Measurements from ENCODE around the gene BAIAP2L2.
"Not testable (repeated sequence)": the region's sequence is repeated elsewhere in the genome, so short reads cannot be mapped to it uniquely, and the experiment has no call there.

BAIAP2L2 gene

DNA sequence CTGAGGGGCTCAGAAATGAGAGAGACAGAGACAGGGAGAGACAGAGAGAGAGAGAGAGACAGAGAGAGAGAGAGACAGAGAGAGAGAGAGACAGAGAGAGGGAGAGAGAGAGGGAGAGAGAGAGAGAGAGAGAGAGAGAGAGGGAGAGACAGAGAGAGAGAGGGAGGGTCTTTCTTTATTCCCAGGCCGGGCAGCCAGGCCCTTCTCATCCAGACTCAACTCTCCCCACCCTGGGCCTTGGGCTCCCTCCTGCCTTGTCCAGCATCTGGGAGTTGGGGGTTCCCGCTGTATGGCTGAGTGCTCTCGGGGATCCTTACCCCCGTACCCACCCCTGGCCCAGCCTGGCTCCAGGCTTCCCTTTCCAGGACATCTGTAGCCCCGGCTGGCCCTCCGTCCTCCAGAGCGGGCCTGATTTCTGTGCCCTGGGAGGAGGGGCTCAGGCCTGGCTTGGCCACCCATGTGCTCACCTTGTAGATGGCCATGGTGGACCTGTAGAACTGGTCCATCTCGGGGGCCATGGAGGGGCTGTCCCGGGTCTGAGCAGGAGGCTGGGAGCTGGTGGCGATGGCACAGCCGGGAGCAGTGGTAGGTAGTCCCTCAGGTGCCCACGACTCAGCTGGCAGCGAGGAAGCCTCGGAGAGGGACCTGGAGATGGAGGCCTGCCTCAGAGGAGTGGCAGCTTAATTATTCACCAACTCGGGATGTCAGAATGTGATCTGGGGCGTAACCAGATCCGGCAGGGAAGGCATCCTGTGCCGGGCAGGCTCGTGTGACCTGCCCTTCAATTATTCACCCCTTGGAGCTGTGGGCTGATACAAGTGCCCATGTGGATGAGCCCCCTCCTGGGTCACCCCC, at the start of gene BAIAP2L2:
Gene BAIAP2L2, minus strand, starts transcription at position 677 of the 855 bp plus-strand sequence. Its CDS starts 159 bp downstream, at position 518.
- peaks cover 3% of the 10 kb centered on the region for H3K4me1 Mint-ChIP-seq (ENCODE audit: low read depth)
- H3K27me3 Mint-ChIP-seq (ENCODE audit: low read depth): no peaks in the 10 kb centered on the region
- peaks cover 4% of the 10 kb centered on the region for H3K36me3 Mint-ChIP-seq (ENCODE audit: low read depth)
- no peak within 1 kb of the TSS for H3K4me3 Mint-ChIP-seq
- DNase-seq (ENCODE audit: low spot score): no peak
- peaks cover 3% of the 10 kb centered on the region for H3K9me3 Mint-ChIP-seq
- H3K27ac Mint-ChIP-seq: peak within 1 kb of the TSS; percentile 84

DNA sequence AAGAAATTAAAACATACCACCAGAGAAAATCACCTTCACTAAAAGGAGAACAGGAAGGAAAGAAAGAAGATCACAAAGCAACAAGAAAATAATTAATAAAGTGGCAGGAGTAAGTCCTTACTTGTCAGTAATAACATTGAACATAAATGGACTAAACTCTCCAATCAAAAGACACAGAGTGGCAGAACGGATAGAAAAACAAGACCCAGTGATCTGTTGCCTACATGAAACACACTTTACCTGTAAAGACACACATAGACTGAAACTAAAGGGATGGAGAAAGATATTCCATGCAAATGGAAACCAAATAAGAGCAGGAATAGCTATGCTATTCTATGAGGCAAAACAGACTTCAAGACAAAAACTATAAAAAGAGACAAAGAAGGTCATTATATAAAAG, 45.2 kb upstream of the BAIAP2L2 start:
- H3K27me3 Mint-ChIP-seq (ENCODE audit: low read depth): no peaks in the 10 kb centered on the region
- no peak for DNase-seq (ENCODE audit: low spot score)
- H3K36me3 Mint-ChIP-seq (ENCODE audit: low read depth): peaks cover 2% of the 10 kb centered on the region
- H3K9me3 Mint-ChIP-seq: no peaks in the 10 kb centered on the region
- H3K4me1 Mint-ChIP-seq (ENCODE audit: low read depth): peaks cover 3% of the 10 kb centered on the region
- H3K4me3 Mint-ChIP-seq: no peak overlapping the region
- no peak overlapping the region for H3K27ac Mint-ChIP-seq

DNA sequence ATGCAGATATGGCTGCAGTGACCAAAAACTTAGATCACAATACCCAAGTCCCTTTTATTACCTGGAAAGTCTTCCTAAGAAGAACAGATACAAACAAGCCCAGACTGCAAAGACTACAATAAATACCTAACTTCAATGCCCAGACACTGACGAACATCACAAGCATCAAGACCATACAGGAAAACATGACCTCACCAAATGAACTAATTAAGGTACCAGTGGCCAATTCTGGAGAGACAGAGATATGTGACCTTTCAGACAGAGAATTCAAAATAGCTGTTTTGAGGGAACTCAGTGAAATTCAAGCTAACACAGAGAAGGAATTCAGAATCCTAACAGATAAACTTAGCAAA, 44.1 kb upstream of the BAIAP2L2 start:
- not testable (repeated sequence) for H3K36me3 Mint-ChIP-seq (ENCODE audit: low read depth); H3K4me3 Mint-ChIP-seq; DNase-seq (ENCODE audit: low spot score); H3K4me1 Mint-ChIP-seq (ENCODE audit: low read depth); H3K27me3 Mint-ChIP-seq (ENCODE audit: low read depth); H3K9me3 Mint-ChIP-seq; H3K27ac Mint-ChIP-seq

GRCh38 chr22:38153821-38154562, 43.5 kb upstream of the BAIAP2L2 start:
- H3K4me3 Mint-ChIP-seq: no peak overlapping the region
- no peaks in the 10 kb centered on the region for H3K27me3 Mint-ChIP-seq (ENCODE audit: low read depth)
- peaks cover 1% of the 10 kb centered on the region for H3K4me1 Mint-ChIP-seq (ENCODE audit: low read depth)
- H3K9me3 Mint-ChIP-seq: no peaks in the 10 kb centered on the region
- no peaks in the 10 kb centered on the region for H3K36me3 Mint-ChIP-seq (ENCODE audit: low read depth)
- no peak overlapping the region for H3K27ac Mint-ChIP-seq
- DNase-seq (ENCODE audit: low spot score): no peak

GRCh38 chr22:38151126-38151500, 40.6 kb upstream of the BAIAP2L2 start:
- no peak overlapping the region for H3K4me3 Mint-ChIP-seq
- H3K36me3 Mint-ChIP-seq (ENCODE audit: low read depth): no peaks in the 10 kb centered on the region
- H3K9me3 Mint-ChIP-seq: no peaks in the 10 kb centered on the region
- H3K27me3 Mint-ChIP-seq (ENCODE audit: low read depth): no peaks in the 10 kb centered on the region
- no peak overlapping the region for H3K27ac Mint-ChIP-seq
- DNase-seq (ENCODE audit: low spot score): no peak
- peaks cover 8% of the 10 kb centered on the region for H3K4me1 Mint-ChIP-seq (ENCODE audit: low read depth)

GRCh38 chr22:38148245-38148644, 37.8 kb upstream of the BAIAP2L2 start:
- Mint-ChIP-seq H3K27ac (no peak overlapping the region), H3K9me3 (no peaks in the 10 kb centered on the region), H3K4me1 (ENCODE audit: low read depth) (peaks cover 12% of the 10 kb centered on the region), H3K27me3 (ENCODE audit: low read depth) (no peaks in the 10 kb centered on the region), H3K36me3 (ENCODE audit: low read depth) (peaks cover 7% of the 10 kb centered on the region), H3K4me3 (no peak overlapping the region)
- no peak for DNase-seq (ENCODE audit: low spot score)

GRCh38 chr22:38146166-38146565, 35.7 kb upstream of the BAIAP2L2 start:
- not testable (repeated sequence) for H3K27me3 Mint-ChIP-seq (ENCODE audit: low read depth); DNase-seq (ENCODE audit: low spot score); H3K4me3 Mint-ChIP-seq; H3K27ac Mint-ChIP-seq; H3K9me3 Mint-ChIP-seq
- H3K36me3 Mint-ChIP-seq (ENCODE audit: low read depth): peaks cover 12% of the 10 kb centered on the region
- peaks cover 13% of the 10 kb centered on the region for H3K4me1 Mint-ChIP-seq (ENCODE audit: low read depth)

GRCh38 chr22:38144025-38144405, 33.5 kb upstream of the BAIAP2L2 start:
- Mint-ChIP-seq H3K4me3 (no peak overlapping the region), H3K36me3 (ENCODE audit: low read depth) (peaks cover 13% of the 10 kb centered on the region), H3K9me3 (no peaks in the 10 kb centered on the region), H3K4me1 (ENCODE audit: low read depth) (peaks cover 13% of the 10 kb centered on the region), H3K27ac (peak overlapping the region; percentile 15), H3K27me3 (ENCODE audit: low read depth) (no peaks in the 10 kb centered on the region)
- no peak for DNase-seq (ENCODE audit: low spot score)

DNA sequence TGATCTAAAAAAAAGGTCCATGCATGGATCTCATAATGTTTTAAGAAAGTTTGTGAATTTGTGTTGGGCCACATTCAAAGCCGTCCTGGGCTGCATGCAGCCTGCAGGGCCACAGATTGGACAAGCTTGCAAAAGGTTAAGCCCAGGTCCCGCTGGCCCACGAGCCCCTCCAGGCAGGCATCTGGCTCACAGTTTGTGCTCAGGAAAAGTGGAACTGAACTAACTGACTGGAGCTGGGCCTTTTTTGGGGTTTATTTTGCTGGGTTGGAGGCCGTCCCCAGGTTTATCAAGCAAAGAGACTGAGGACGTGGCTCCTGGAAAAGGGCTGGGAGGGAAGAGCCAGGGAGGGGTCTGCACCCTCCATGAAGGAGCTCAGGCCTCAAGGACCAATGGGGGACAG, 32.1 kb upstream of the BAIAP2L2 start:
- Mint-ChIP-seq H3K9me3 (no peaks in the 10 kb centered on the region), H3K4me1 (ENCODE audit: low read depth) (peaks cover 6% of the 10 kb centered on the region)

DNA sequence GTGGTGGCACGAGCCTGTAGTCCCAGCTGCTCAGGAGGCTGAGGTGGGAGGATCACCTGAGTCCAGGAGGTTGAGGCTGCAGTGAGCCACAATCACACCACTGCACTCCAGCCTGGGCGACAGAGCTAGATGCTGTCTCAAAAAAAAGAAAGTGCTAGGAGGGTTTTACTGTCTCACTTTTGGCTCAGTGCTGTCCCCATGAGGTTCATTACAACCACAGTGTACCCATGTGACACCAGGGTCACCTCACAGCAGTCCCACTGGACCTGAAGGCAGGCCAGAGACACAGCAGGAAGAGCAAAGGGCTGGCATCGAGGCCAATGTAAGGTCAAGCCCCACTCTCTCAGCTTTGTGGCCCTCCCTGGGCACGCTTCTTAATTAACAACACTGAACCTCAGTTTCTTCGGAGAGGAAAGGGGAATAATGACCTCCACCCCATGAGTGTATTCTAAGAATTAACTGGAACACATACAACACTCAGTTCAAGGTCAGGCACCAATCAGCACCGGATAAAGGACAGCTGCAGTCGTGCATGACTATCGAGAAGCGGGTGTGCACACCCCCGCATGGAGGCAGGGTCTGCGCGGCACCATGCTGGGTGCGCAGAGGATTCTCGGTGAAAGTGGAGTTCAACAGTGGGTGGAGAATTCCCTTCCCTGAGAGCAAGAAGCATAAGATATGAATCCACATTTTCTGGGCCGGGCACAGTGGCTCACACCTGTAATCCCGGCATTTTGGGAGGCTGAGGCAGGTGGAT, 30.9 kb upstream of the BAIAP2L2 start:
- no peaks in the 10 kb centered on the region for H3K9me3 Mint-ChIP-seq
- no peak overlapping the region for H3K4me3 Mint-ChIP-seq
- H3K27ac Mint-ChIP-seq: no peak overlapping the region
- peaks cover 5% of the 10 kb centered on the region for H3K4me1 Mint-ChIP-seq (ENCODE audit: low read depth)
- peaks cover 14% of the 10 kb centered on the region for H3K36me3 Mint-ChIP-seq (ENCODE audit: low read depth)
- H3K27me3 Mint-ChIP-seq (ENCODE audit: low read depth): no peaks in the 10 kb centered on the region
- DNase-seq (ENCODE audit: low spot score): no peak

More for the DNA sequence above, 32.1 kb upstream of the BAIAP2L2 start:
- Mint-ChIP-seq H3K36me3 (ENCODE audit: low read depth) (peaks cover 14% of the 10 kb centered on the region), H3K27ac (no peak overlapping the region), H3K27me3 (ENCODE audit: low read depth) (no peaks in the 10 kb centered on the region), H3K4me3 (no peak overlapping the region)
- no peak for DNase-seq (ENCODE audit: low spot score)

- H3K27me3 Mint-ChIP-seq (ENCODE audit: low read depth): no peaks in the 10 kb centered on the region
- H3K27ac Mint-ChIP-seq: no peak overlapping the region
- no peak for DNase-seq (ENCODE audit: low spot score)
- H3K36me3 Mint-ChIP-seq (ENCODE audit: low read depth): peaks cover 14% of the 10 kb centered on the region
- H3K9me3 Mint-ChIP-seq: no peaks in the 10 kb centered on the region
- peaks cover 5% of the 10 kb centered on the region for H3K4me1 Mint-ChIP-seq (ENCODE audit: low read depth)
- no peak overlapping the region for H3K4me3 Mint-ChIP-seq
These were observed 29.4 kb upstream of the BAIAP2L2 start for GRCh38 chr22:38139901-38140300.

DNA sequence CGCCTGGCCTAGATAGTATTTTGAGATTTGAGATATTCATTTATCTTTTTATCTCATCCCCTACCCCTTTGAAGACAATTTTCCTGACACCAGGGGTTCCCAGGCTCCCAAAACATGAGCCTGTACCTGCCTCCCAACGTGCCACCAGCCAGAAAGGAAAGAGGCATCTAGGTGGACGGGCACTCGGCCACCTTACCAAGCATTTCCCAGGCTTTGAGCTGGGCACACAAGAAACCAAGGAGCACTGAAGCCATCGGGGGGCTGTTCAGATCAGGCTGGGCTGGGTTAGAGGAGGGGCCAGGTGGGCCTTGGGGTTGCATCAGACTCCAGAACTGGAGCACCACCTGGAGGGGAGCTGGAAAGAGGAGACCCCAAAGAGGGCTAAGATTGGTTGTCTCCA, 28.5 kb upstream of the BAIAP2L2 start:
- Mint-ChIP-seq H3K4me1 (ENCODE audit: low read depth) (peaks cover 5% of the 10 kb centered on the region), H3K9me3 (no peaks in the 10 kb centered on the region), H3K27me3 (ENCODE audit: low read depth) (no peaks in the 10 kb centered on the region), H3K27ac (no peak overlapping the region), H3K36me3 (ENCODE audit: low read depth) (peaks cover 14% of the 10 kb centered on the region), H3K4me3 (no peak overlapping the region)
- DNase-seq (ENCODE audit: low spot score): no peak

DNA sequence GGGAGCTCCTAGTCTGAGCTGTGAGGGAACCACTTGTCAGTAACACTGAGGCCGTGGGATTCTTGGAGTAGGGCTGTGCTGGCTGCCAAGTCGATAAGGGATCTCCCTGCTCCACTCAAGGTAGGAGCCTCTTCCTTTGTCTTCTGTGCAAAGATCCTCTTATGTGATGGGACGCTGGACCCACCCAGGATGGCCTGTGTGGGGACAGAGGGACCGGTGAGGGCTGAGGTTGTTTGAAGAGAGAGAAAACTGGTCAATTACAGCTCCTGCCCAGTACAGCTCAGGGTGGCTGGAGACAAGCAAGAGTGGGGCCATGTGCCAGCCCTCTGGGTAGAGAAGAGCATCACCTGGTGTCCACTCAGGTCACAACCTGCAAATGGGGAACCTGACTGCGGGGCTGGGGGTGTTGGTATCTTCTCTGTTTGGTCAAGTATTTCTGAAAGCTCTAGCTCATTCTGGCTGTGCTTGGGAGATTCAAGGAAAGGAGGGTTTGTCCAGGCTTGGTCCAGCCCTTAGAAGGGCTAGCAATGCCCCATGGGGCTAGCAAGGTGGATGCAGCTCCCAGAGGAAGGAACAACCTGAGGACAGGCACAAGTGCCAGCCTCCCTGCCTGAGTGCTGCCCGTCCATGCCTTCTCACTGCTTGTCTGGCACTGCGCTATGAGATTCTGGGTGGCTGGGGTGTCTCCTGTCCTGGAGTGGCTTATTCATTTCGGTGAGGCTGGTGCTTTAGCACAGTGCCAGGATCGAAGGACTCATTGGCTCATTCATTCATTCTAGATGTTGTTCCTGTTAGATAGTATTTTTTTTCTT, 27.6 kb upstream of the BAIAP2L2 start:
- Mint-ChIP-seq H3K27me3 (ENCODE audit: low read depth) (no peaks in the 10 kb centered on the region), H3K9me3 (no peaks in the 10 kb centered on the region), H3K4me1 (ENCODE audit: low read depth) (peaks cover under 1% of the 10 kb centered on the region), H3K4me3 (no peak overlapping the region), H3K36me3 (ENCODE audit: low read depth) (peaks cover 10% of the 10 kb centered on the region), H3K27ac (no peak overlapping the region)
- no peak for DNase-seq (ENCODE audit: low spot score)
